ENCODE data around the gene FZD4.
"Not testable (repeated sequence)": the region's sequence is repeated elsewhere in the genome, so short reads cannot be mapped to it uniquely, and the experiment has no call there.

GRCh38 chr11:86943505-86943904, 11.7 kb downstream of the FZD4 start:
- TF ChIP-seq TAF1 (IDR thresholded peaks at IDR 0.05; ENCODE audit: borderline replicate concordance, low read depth, low read length); POLR2AphosphoS5 (IDR thresholded peaks at IDR 0.05; ENCODE audit: low read depth, low read length); POLR2A (IDR thresholded peaks at IDR 0.05; ENCODE audit: low read depth, low read length): not testable (repeated sequence)
